Activated naive CD8-positive, alpha-beta T cell treated with anti-CD3 and anti-CD28 coated beads for 36 hours (primary cell): ENCODE results near the gene DEFB131B. TPM values are rescaled to one million over a fixed set of nuclear protein-coding genes. Genes with fewer than 3 reads are reported as not detected.
"Not testable (repeated sequence)": the region's sequence is repeated elsewhere in the genome, so short reads cannot be mapped to it uniquely, and the experiment has no call there.

ENCODE experiments used
- DNase-seq: peaks from one replicate; pipeline ENCODE4 v3.0.0; 2021
- H3K27ac Mint-ChIP-seq: one replicate; pipeline ENCODE4 v1.8.0; 2022; ENCODE audit warnings: mild to moderate bottlenecking, moderate library complexity, mixed read lengths
- H3K27me3 Mint-ChIP-seq: one replicate; pipeline ENCODE4 v1.8.0; 2022; ENCODE audit warnings: mild to moderate bottlenecking, mixed read lengths
- H3K36me3 Mint-ChIP-seq: one replicate; pipeline ENCODE4 v1.8.0; 2021; ENCODE audit warnings: mild to moderate bottlenecking, mixed read lengths
- H3K4me1 Mint-ChIP-seq: one replicate; pipeline ENCODE4 v1.8.0; 2021; ENCODE audit warnings: mixed read lengths
- H3K4me3 Mint-ChIP-seq: one replicate; pipeline ENCODE4 v1.8.0; 2022; ENCODE audit warnings: mild to moderate bottlenecking, moderate library complexity, mixed read lengths
- H3K9me3 Mint-ChIP-seq: one replicate; pipeline ENCODE4 v1.8.0; 2022; ENCODE audit warnings: mixed read lengths
- total RNA-seq, 2 experiments: library from RNA; stranded (reverse); gene quantifications; one replicate each; pipeline ENCODE4 v1.2.3, GENCODE V29; 2021

DEFB131B gene, protein sequence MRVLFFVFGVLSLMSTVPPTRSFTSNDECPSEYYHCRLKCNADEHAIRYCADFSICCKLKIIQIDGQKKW
- total RNA-seq: not detected

DNA sequence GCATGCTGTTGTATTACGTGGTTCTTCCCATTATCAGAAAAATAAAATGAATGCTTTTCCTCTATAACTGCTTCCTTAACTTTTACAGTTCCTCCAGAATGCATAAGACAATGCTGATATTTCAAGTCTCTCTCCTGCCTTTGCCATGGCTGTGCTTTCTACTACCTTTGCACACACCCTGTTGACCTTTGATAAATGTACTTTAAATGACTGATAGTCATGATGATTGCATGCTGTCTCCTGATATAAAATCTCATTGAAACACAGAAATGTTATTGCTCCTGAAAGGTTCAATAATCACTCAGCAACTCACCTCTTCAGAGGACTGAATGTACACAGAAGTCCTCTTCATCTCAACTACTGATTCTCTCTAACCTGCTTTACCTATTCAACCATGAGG is at the start of gene DEFB131B:
DEFB131B (plus strand) TSS at position 395 of the 400 bp plus-strand sequence; CDS start at position 395, 0 bp downstream.
- not testable (repeated sequence) for H3K36me3 Mint-ChIP-seq, H3K27ac Mint-ChIP-seq, H3K9me3 Mint-ChIP-seq, H3K27me3 Mint-ChIP-seq, H3K4me1 Mint-ChIP-seq, DNase-seq, H3K4me3 Mint-ChIP-seq

DNA sequence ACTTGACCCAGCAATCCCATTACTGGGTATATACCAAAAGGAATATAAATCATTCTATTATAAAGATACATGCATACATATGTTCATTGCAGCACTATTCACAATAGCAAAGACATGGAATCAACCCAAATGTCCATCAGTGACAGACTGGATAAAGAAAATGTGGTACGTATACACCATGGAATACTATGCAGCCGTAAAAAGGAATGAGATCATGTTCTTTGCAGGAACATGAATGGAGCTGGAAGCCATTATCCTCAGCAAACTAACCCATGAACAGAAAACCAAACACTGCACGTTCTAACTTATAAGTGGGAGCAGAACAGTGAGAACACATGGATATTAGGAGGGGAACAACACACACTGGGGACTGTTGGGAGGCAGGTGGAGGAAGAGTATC is 49.0 kb upstream of the DEFB131B start:
- H3K9me3 Mint-ChIP-seq, H3K36me3 Mint-ChIP-seq, H3K4me1 Mint-ChIP-seq, DNase-seq, H3K4me3 Mint-ChIP-seq, H3K27ac Mint-ChIP-seq, H3K27me3 Mint-ChIP-seq: not testable (repeated sequence)

- H3K27ac Mint-ChIP-seq, H3K36me3 Mint-ChIP-seq, H3K27me3 Mint-ChIP-seq, H3K4me3 Mint-ChIP-seq, H3K4me1 Mint-ChIP-seq, H3K9me3 Mint-ChIP-seq: not testable (repeated sequence)
- DNase-seq: peak; percentile 13
Measured at GRCh38 chr11:71829686-71830085, 48.6 kb upstream of the DEFB131B start.

DNA sequence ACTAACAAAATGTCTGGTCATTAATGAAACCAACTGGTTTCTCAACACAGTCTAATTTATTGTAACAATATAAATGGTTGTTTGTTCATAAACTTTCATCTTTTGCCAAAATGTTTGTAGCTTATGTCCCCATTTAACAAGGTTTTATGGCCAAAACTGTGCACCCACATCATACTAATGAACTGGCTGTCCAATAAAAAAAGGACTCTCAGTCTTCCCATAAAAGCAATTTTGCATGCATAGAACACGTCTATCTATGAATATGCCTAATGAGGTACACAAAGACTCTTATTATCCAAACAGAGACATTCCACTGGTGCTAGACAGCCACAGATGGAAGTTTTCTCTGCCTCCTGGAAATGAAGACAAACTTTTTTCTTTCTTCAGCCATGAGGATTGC is 45.4 kb upstream of the DEFB131B start, which contains the start of gene DEFB108B:
DEFB108B (plus strand) TSS at position 390 of the 400 bp plus-strand sequence; CDS start at position 390, 0 bp downstream.
- H3K4me1 Mint-ChIP-seq, H3K36me3 Mint-ChIP-seq, H3K27me3 Mint-ChIP-seq, H3K27ac Mint-ChIP-seq, DNase-seq, H3K4me3 Mint-ChIP-seq, H3K9me3 Mint-ChIP-seq: not testable (repeated sequence)

DNA sequence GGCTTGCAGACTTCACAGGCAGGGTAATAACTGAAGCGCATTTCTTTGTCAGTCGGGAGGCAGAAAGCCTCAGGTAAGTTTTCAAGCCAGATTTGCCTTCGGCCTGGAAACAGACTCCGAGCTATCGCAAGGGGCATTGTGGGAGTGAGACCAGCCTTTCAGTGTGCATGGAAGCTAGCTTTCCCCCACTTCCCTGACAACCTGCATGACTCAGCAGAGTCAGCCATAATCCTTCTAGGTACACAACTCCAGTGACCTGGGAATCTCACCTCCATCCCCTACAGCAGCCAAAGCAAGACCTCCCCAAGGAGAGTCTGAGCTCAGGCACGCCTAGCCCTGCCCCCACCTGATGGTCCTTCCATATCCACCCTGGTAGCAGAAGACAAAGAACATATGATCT is 35.5 kb upstream of the DEFB131B start:
- H3K27ac Mint-ChIP-seq, H3K27me3 Mint-ChIP-seq, H3K4me3 Mint-ChIP-seq, H3K9me3 Mint-ChIP-seq, DNase-seq, H3K4me1 Mint-ChIP-seq, H3K36me3 Mint-ChIP-seq: not testable (repeated sequence)

DNA sequence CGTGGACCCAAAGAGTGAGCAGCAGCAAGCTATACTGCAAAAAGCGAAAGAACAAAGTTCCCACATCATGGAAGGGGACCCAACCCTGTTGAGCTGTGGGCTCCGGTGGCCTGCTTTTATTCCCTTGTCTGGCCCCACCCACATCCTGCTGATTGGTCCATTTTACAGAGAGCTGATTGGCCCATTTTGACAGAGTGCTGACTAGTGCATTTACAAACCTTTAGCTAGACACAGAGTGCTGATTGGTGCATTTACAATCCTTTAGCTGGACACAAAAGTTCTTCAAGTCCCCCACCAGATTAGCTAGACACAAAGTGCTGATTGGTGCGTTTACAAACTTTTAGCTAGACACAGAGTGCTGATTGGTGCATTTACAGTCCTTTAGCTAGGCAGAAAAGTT is 34.9 kb upstream of the DEFB131B start:
- not testable (repeated sequence) for H3K4me1 Mint-ChIP-seq, H3K27ac Mint-ChIP-seq, H3K27me3 Mint-ChIP-seq, DNase-seq, H3K9me3 Mint-ChIP-seq, H3K36me3 Mint-ChIP-seq, H3K4me3 Mint-ChIP-seq

- H3K9me3 Mint-ChIP-seq: peaks cover 8% of the 10 kb centered on the region
- H3K4me1 Mint-ChIP-seq: no peaks in the 10 kb centered on the region
- H3K36me3 Mint-ChIP-seq: peaks cover 3% of the 10 kb centered on the region
- no peak overlapping the region for H3K27ac Mint-ChIP-seq
- H3K27me3 Mint-ChIP-seq: no peaks in the 10 kb centered on the region
- no peak for DNase-seq
- H3K4me3 Mint-ChIP-seq: no peak overlapping the region
Measured at GRCh38 chr11:71843858-71844257, 34.4 kb upstream of the DEFB131B start.

- not testable (repeated sequence) for DNase-seq, H3K4me3 Mint-ChIP-seq
Measured at GRCh38 chr11:71853895-71854294, 24.4 kb upstream of the DEFB131B start.

GRCh38 chr11:71855880-71856279 is 22.4 kb upstream of the DEFB131B start:
- not testable (repeated sequence) for DNase-seq, H3K9me3 Mint-ChIP-seq, H3K4me3 Mint-ChIP-seq, H3K36me3 Mint-ChIP-seq, H3K4me1 Mint-ChIP-seq, H3K27me3 Mint-ChIP-seq, H3K27ac Mint-ChIP-seq

More at GRCh38 chr11:71853895-71854294, 24.4 kb upstream of the DEFB131B start:
- peaks cover 12% of the 10 kb centered on the region for H3K36me3 Mint-ChIP-seq
- not testable (repeated sequence) for H3K27me3 Mint-ChIP-seq, H3K9me3 Mint-ChIP-seq, H3K4me1 Mint-ChIP-seq, H3K27ac Mint-ChIP-seq

- not testable (repeated sequence) for H3K27ac Mint-ChIP-seq, DNase-seq, H3K36me3 Mint-ChIP-seq, H3K4me3 Mint-ChIP-seq, H3K9me3 Mint-ChIP-seq, H3K4me1 Mint-ChIP-seq, H3K27me3 Mint-ChIP-seq
Measured at GRCh38 chr11:71860835-71861234, 17.4 kb upstream of the DEFB131B start.

GRCh38 chr11:71863978-71864627 is 14.2 kb upstream of the DEFB131B start:
- H3K27ac Mint-ChIP-seq, H3K36me3 Mint-ChIP-seq, H3K9me3 Mint-ChIP-seq, H3K4me3 Mint-ChIP-seq, H3K4me1 Mint-ChIP-seq, H3K27me3 Mint-ChIP-seq: not testable (repeated sequence)
- peak; percentile 7 for DNase-seq

DNA sequence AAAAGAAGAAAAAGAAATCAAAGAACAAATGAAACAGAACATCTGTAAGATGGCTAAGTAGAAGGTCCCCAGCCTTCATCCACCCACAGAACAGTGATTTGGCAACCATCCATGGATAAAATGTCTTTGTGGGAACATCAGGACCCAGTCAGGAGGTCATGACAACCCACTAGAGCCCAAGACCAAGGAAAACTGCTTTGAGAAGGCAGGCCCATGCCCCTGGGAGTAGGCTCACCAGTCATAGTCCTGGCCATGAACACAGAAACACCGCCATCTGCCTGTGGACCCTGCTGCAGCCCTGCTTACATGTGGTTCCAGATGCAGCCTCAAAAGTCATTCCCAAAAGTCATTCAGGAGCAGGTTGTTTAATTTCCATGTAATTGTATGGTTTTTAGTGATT is 11.0 kb upstream of the DEFB131B start:
- H3K4me3 Mint-ChIP-seq, H3K27me3 Mint-ChIP-seq, H3K9me3 Mint-ChIP-seq, H3K27ac Mint-ChIP-seq, H3K4me1 Mint-ChIP-seq, DNase-seq: not testable (repeated sequence)
- H3K36me3 Mint-ChIP-seq: peaks cover 18% of the 10 kb centered on the region

- H3K9me3 Mint-ChIP-seq, DNase-seq, H3K4me1 Mint-ChIP-seq, H3K4me3 Mint-ChIP-seq, H3K27ac Mint-ChIP-seq, H3K27me3 Mint-ChIP-seq: not testable (repeated sequence)
- peaks cover 23% of the 10 kb centered on the region for H3K36me3 Mint-ChIP-seq
Measured at GRCh38 chr11:71869931-71870330, 8.3 kb upstream of the DEFB131B start.

GRCh38 chr11:71870661-71871060 is 7.6 kb upstream of the DEFB131B start:
- H3K27ac Mint-ChIP-seq, H3K27me3 Mint-ChIP-seq, H3K4me1 Mint-ChIP-seq, H3K9me3 Mint-ChIP-seq, DNase-seq, H3K4me3 Mint-ChIP-seq: not testable (repeated sequence)
- H3K36me3 Mint-ChIP-seq: peaks cover 25% of the 10 kb centered on the region

GRCh38 chr11:71876262-71876661 is 2.0 kb upstream of the DEFB131B start:
- DNase-seq, H3K4me3 Mint-ChIP-seq, H3K9me3 Mint-ChIP-seq, H3K27ac Mint-ChIP-seq, H3K27me3 Mint-ChIP-seq, H3K4me1 Mint-ChIP-seq: not testable (repeated sequence)
- H3K36me3 Mint-ChIP-seq: peaks cover 11% of the 10 kb centered on the region

DNA sequence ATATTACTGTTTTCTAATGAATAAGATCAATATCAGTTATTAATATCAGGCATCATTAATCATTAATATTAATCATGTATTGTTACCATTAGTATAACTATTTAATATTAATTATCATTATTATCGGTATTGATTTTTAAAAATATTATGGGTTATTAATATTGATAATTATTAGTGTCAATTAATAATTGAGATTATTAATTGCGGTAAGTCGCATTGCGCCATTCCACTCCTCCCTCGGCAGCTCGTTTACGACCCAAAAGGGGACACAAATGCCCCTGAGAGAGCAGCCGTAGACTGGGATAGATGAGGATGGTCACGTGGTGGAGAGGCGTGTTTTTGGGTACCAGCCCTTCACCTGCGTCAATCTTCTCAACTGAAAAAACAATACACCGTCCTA is 7.6 kb downstream of the DEFB131B start:
- H3K4me1 Mint-ChIP-seq, H3K9me3 Mint-ChIP-seq, H3K36me3 Mint-ChIP-seq, H3K4me3 Mint-ChIP-seq, H3K27ac Mint-ChIP-seq, H3K27me3 Mint-ChIP-seq, DNase-seq: not testable (repeated sequence)
